Islet precursor cell (in vitro differentiated cells): Measurements from ENCODE around the gene PPM1F.

Source experiments
- DNase-seq: peaks from one replicate; pipeline ENCODE4 v3.0.0-alpha.2; 2018

Gene PPM1F

DNA sequence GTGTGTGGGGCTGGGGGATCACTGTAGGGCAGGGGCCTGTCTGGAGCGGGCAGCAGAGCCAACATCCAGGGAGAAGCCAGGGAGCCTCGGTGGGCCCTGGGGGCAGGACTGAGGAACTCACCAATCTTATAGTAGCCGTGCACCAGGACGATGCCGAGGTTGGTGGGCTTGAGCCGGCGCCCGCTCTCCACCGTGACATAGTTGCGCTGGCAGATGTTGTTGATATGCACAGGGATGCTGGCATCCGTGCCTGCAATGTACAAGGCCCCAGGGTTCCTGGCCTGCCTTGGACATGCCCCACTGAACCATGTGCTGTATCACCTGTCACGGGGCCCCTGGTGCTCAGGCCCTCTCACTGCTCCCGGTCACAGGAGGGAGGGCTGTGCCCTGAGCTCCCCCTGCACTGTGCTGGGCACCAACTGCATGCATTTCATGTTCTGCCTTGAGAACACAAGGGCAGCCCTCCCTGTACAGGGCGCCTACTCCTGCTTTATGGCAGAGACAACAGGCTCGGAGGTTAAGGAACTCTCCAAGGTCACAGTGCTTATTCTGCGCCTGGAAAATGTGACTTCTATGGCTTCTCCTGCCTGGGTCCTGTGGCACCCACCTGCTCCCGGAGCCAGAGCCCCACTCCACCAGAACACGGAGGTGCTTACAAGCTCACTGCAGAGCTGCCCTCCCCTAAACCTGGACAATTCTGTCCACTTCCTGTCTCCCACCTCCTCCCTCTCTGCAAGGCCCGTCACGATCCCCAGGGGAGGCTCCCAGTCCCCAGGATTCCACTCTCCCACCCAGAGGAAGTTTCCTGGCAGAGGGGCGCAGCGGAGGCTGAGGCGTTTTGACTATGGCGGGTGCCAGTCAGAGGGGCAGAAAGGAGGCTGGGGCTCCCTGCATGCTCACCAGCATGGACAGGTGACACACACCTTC lies 7.8 kb upstream of the PPM1F start:
- DNase-seq, result no peak

DNA sequence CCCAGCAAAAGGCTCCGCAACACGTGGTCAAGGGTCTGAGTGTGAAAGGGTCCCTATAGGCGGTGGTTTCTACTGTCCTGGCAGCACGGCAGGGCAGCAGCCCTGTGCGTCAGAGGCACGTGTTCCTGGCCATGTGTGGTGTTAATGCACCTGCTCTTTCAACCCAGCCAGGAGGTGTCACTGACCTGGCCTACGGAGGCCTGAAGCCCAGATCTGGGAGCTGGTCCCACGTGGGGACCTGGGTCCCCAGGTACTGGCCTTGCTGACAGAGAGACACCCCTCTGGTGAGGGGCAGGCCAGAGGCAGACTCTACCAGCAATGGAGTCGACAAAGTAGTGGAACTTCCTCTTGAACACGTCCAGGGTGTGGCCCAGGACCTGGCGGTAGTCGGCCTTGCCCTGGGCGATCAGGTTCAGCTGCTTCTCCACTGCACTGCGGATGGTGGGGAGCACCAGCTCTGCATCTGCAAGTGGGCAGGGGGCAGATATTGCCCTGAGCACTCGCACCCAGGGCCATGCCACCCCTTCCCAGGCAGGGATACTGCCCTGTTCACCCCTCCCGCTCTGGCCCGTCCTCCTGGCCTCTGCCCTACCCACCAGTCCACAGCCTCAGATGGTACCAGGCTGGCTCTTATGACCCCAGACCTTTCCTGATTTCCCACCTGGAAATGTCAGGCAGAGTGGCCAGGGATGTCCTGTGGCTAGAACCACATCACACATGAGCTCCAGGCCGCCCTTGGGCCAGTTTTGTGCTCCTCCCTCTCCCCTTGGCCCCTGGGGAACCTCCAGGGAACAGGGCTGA lies 6.8 kb upstream of the PPM1F start:
- no peak for DNase-seq

DNA sequence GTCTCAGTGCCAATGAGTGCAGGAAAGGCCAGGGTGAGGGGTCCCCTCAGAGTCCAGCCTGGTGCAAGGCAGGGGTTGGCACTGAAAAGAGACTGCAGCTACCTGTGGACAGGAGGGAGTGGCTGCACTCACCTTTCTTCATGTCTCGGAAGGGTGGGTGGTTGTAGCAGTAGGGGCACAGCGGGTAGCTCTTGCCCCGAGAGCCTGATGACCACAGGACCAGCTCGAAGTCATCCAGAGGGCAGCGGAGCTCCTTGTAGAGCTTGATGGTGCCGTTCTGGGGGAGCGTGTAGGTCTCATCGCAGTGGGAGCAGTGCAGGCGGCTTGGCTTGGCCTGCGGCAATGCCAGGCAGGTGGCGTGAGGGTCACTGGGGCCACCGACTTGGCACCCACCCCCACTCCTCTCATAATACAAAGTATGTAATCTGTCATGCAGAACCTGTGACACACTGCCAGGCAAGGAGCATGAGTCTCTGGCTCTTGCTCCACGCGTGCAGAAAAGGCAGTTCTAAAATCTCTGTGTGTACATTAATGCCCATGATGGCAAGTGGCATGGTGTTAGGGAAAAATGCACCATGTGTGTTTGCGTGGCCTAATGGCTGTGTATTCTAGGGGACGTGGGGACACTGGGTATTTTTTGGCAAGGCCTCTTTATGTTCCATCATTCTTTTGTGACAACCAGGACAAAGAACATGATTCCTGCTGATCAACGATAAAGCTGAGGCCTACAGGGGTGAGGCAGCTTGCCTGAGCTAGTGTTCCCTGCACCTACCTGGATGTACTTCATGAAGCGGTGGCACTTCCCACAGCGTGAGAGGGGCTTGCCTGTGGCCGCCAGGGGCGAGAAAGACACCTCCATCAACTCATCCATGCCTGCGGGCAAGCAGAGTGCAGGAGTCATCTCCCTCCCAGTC lies 6.0 kb upstream of the PPM1F start:
- DNase-seq, result no peak

DNA sequence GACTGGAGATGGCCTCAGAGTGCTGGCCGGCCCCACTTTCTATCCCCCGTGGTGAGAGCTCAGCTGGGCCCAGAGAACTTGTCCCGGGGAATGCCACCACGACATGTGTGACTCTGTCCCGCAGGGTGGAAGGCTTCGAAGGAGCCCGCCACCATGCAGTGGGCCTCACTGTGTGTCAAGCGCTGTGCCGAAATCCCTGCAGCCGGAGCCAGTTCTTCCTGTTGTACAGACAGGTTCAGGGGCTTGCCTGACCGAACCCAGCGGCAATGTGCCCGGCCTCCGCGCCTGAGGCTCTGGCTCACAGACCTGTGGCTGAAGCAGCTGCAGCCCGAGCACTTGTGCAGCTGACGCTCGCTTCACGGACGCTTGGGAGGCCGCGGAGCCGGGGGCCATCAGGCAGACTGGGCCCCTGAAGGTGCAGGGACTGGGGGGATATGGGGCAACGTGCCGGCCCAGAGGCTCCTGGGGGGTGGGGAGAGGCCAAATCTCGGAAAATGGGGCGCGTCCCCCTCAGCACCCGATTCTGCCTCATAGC lies 650 bp downstream of the PPM1F start:
- peak; percentile 89 for DNase-seq

DNA sequence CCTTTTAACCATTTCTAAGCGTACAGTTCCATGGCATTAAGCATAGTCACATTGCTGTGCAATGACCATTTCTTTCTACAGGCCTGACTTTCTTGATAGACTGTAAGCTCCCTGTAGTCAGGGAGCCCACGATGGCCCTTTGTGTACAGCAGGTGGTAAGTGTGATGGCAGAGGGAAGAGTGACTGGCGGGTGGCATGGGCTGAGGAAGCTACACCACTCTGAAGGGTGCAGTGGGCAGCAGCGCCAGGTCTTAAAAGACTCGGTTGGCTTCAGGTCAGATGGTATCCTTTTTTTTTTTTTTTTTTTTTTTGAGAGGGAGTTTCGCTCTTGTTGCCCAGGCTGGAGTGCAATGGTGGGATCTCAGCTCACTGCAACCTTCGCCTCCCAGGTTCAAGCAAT lies 1.6 kb downstream of the PPM1F start:
- DNase-seq, result no peak

DNA sequence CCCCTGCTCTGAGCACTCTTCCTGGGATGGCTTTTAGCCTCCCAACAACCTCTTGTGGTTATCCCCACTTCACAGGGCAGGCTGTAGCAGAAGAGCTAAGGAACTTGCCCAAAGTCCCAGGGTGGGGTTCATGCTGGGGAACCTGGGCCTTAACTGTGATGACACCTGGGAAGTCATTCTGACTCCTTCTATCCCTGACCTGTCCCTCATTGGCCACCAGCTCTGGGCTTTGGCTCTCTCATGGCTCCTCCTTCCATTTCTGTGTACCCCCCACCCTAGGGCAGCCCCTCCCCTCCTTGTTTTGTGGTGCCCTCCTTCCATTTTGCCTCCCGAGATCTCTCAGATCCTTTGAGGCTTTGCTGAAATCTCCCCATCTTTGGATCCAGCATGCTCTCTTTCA lies 2.7 kb downstream of the PPM1F start:
- DNase-seq, result no peak

DNA sequence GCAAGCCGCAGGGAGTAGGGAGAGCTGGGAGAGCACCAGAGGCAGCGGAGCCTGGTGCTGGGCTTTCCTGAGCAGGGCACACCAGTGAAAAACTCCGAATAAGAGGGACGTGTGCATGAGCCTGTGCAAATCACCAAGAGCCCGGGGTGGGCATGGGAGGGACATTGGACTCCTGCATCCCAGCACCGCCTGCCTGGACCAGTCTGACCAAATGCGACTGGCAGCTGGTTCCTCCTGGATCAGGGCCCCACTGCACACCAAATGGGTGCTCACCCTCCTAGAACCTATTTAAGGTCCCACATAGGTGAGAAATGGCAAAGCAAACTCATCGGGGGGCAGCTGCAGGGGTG lies 3.1 kb downstream of the PPM1F start:
- DNase-seq, result no peak

DNA sequence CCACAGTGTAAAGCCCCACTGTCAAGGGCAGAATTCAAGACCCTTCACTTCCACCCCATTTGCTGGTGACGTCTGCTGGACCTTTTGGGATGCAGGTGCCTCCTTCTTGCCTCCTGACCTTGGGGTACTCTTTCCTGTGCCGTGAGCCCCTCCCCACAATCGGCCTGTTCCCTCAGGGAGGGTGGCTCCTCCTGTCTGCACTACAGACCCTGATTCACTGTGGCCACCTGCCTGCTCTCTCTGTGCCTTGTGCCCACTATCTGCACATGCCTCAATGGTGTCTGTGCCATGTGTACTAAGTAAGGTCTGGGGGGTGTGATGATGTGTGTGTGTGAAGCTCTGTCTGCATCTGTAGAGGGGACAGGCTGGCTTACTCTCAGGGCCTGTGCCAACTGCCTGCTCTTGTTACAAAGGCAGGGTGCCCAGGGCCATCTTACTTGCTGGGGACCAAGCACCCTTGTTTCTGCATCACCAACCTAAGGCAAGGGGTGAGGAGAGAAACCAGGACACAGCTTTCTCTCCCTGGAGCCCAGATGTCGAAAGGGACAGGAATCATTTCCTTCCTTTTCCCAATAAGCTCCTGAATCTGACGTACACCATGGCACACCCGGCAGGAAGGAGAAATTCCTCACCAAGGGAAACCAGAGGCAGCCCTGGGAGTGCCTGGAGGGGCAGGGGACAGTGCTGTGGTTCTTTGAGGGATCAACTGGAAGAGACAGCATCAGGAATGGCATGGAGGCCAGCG lies 3.7 kb downstream of the PPM1F start:
- DNase-seq, result no peak

DNA sequence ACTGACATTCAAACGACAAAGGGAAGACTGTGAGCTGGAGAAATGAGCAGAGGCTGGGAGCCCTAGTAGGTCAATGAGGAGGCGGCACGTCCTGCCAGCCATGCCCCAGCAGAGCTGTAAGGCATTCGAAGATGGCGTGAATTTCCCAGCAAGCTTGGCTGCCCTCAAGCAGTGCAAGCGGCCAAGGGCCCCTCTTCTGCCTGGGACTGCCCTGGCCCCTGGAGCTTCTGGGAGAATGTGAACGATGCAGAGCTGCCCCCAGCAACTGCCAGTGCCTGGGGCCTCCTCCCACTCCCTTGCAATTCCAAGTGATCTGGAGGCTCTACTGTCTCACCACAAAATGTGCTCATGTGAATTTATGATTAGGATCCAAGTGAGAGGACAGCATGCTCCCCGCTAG lies 4.3 kb downstream of the PPM1F start:
- DNase-seq, result no peak

DNA sequence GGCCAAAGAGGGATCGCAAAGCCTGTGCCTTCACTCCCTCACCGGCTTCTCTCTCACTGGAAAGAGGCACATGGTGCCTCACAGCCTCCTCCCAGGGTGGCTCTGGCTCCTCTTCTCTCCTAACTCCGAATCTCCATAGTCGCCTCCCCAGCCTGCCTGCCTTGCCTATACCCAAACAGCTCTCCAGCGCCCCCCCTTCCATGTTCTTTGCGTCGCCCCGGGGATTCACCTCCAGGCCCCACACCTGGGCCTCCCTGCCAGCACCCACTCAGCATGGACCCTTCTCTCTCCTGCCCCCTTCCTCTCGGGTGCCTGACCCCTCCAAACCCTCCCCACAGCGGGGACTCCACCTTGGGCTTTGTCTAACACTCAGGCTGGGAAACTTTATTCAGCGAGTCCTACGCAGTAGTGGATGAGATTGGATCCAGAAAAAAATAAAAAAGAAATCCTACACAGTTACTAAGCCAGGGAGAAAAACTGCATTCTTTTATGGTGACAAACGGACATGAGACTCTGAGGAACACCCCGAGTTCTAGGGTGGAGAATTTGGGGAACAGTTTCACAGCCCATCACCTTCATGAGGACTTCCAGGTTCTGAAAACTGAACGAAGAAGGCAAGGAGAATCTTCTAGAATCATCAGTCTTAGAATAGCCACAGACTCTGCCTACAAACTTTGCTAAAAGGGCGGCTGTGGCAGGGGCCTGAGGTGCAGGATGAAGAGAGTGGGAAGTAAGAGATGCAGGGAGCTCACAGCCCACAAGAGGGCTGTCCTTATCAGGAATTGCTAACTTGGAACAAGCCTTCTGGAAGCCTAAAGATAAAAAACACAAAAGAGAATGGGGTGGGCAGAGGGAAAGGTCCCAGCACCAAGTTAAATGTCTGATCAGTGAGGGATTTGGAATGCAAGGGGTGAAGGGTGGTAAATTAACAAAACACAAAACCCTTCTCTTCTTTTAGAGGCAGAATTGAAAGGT lies 5.3 kb downstream of the PPM1F start:
- no peak for DNase-seq

DNA sequence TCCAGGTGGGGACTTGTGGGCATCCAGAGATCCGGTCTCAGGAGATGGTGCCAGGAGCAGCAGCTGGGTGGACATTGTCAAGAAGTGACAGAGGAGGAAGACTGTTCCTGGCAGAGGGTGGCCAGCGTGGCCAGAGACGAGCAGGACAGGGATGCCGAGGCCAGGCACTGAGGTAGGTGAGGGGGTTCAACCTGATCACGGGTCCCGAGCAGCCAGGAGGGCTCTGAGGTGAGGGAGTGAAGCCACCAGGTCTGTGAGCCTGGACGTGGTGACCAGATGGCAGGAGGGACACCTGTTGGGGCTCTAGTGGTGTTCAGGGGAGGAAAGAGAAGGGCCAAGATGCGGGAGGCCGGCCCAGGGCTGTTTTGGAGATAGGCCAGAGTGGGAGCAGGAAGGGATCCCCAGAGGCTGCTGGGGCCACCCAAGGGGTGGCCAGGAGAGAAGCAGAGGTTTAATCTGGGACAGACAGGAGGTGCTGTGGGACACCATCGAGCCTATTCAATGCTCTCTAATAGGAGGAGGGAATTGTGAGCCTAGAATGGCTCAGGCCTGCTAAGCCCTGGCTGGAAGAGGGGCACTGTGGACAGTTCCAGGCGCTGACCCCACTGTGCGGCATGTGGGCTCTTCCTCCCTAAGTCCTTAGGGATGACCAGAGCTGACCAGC lies 6.3 kb downstream of the PPM1F start:
- no peak for DNase-seq

DNA sequence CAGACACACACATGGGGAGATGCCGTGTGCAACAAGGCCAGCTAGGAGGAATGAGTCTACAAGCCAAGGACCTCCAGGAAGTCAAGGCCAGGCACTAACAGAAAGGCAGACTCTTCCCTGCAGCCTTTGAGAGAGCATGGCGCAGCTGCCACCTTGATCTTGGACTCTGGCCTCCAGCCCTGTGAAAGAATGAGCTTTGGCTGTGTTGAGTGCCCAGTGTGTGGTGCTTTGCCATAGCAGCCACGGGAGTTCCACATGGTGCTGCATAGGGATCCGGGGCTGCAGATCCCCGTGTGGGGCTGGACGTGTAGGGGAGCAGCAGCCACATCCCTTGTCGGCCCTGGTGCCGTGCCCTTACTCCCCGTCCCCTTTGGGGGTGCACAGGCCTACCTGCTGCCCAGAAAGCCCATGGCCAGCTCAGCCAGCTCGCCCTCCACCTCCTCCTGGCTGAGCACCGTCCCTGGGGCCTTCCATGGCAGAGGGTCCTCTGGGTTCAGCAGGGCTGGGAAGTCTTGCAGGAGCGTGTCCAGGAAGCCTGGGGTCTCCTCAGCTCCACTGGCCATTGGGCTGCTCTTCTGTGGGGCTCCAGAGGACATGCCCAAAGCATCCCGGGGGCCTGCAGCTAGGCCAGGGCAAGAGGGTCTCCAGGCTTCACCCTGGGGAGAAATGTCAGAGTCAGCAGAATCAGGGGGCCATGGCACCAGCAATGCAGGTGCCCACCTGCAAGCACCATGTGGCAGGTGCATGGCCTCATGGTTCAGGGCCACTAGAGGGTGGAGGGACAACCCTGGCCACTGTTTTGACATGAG lies 7.0 kb downstream of the PPM1F start:
- DNase-seq, result no peak

DNA sequence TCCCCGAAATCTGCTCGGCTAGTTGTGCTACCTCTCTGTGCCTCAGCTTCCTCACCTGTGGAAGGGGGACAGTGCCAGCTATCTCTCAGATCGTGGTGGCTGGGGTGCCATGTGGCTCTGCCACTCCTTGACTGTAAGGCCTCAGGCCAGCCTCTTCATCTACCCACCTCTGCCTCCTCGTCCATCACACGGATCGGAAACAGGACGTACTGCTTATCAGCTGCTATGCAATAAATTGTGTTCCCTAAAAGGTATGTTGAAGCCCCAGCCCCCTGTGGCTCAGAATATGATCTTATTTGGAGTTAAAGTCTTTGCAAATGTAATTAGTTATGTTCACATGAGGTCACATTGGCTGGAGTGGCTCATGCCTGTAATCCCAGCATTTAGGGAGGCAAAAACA lies 7.8 kb downstream of the PPM1F start:
- DNase-seq, result no peak

DNA sequence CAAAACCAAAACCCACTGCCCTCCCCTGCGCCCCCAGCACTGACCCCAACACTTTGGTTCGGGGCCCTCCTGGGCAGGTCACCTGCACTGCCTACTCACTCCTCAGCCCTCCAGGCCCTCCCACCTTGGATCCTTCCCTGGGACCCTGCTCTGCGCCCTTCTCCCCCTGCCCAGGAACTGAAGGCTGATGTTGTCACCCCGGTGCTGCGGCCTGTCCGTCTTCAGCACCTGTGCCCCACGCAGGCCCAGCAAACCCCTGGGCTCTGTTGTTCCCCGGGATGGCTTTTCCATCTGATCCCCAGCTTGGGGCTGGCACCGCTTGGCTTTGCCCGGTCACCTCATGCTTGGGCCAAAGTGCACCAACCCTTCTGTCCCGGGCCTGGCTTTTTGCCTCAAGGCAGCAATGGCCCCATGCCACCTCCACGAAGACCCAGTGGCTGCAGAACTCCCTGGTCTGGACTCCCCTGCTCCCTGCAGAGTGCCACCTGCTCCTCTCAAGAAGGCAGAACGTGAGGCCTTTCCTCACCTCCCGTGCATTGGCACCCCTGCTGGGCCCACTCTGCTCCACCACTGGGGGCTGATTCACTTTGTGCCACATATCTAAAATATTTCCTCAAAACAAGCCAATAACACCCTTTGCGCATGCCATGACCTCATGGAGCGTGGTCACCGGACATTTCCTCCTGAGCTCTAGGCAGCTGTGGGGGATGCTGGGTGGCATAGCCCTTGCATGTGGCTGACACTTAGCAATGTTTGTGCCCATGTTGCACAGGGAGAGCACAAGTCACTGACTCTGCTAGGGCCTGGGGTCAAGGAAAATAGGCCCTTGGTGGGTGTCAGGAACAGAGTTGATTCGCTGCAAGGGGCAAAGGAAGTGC lies 8.8 kb downstream of the PPM1F start:
- no peak for DNase-seq

DNA sequence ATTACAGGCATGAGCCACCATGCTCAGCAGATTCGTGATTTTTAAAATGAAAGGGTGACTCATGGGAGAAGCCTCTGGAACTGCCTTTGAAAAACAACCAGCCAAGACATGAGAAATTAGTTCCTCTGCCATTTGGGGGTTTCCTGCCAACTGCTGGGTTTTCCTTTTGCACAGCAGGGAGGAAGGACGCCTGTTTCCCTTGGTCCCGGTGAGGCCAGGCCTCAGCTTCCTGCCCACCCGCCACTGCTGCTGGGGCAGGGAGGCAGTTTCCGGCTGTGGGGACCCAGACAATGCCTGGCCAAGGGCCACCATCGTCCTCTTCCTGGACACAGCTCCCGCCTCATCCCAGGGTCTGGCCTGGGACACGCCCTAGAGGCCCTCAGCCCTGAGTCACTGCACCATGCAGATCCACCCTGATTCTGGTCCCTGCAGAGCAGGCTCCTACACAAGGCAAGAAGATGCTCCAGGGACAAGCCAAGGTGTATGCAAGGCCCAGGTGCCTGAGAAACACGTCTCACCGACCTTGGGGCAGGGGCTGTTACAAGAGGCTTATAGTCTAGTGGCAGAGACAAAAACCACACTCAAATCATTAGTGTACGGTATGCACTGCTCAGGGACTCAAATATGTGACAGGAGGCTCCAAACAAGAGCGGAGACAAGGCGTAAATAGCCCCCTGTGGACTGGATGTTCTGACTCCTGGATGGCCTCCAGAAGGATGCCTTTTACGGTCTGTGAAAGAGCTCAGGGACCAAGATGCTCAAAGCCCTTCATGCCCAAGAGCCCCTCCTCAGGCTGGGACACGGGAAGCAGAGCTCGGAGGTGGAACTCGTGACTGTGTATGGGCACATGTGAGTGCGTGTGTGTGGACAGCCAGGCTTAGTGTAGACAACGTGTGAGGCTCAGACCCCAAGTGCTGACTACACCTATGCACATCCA lies 10.0 kb downstream of the PPM1F start:
- DNase-seq, result peak; percentile 72

DNA sequence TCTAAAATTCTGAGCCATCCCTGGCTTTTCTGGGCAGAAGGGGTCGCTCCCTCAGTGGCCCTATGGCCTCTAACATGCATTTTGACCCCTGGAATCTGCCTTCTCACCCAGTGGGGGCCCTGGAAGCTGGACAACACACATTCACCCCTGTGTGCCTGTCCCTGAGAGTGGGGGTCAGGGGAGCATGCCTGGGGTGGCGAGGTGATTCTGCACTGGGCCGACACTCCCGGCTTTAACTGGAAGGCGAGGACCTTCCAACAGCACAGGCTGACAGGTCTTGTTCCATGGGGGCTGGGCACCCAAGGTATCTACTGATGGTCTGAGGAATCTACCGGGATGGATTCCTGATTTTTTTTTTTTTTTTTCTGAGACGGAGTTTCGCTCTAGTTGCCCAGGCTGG lies 10.7 kb downstream of the PPM1F start:
- no peak for DNase-seq

DNA sequence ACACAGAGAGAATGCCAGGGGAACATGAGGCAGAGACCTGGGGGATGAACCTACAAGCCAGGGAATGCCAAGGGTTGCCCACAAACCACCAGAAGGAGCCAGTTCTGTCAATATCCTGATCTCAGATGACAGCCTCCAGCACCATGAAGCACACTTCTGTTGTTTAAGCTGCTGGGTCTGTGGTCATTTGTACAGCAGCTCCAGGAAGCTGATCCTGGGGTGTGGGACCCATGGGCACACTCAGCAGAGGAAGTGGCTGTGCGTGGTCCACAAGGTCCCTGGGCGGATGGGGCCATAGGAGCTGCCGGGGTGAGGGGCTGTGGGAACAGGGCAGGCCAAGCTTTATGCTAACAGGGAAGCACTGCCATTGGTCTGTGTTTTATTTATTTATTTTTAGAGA lies 12.1 kb downstream of the PPM1F start:
- DNase-seq, result no peak
